NCI-H2196 treated with DMSO at 0.1 percent for 48 hours (cell line): ENCODE data around the gene MKLN1.
"Not testable (repeated sequence)": the region's sequence is repeated elsewhere in the genome, so short reads cannot be mapped to it uniquely, and the experiment has no call there.

ENCODE experiments used
- DNase-seq: peaks from one replicate; lab custom pipeline; 2025; ENCODE audit not compliant: unreplicated experiment; lab: John Stamatoyannopoulos, UW

MKLN1 gene

GRCh38 chr7:131513245-131514061 lies 185.8 kb downstream of the MKLN1 start:
- DNase-seq: peak; percentile 76

- not testable (repeated sequence) for DNase-seq
Measured at GRCh38 chr7:131515471-131515870, 187.8 kb downstream of the MKLN1 start.

- no peak for DNase-seq
Measured at GRCh38 chr7:131517218-131517923, 189.7 kb downstream of the MKLN1 start.

DNA sequence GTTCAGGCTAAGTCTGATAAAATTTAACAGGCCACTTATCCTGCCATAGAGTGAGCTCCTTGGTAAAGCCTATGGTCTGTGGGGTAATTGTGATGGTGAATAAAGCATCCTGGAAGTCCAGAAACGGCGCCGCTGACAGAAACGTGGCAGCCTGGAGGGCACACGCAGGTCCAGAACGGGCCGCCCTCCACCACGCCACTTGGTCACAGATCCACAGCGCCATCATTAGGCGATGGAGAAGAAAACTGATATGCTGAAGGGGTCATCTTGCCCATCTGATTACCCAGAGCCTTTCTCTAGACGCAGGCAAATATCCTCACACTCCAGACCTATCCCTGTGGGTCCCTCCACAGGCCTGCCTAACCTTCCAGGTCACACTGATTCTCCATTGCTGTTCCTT lies 190.9 kb downstream of the MKLN1 start:
- no peak for DNase-seq

- DNase-seq: peak; percentile 22
Measured at GRCh38 chr7:131521651-131522163, 194.0 kb downstream of the MKLN1 start.

GRCh38 chr7:131522325-131522930 lies 194.8 kb downstream of the MKLN1 start:
- no peak for DNase-seq

- DNase-seq: no peak
Measured at GRCh38 chr7:131524115-131524514, 196.4 kb downstream of the MKLN1 start.

DNA sequence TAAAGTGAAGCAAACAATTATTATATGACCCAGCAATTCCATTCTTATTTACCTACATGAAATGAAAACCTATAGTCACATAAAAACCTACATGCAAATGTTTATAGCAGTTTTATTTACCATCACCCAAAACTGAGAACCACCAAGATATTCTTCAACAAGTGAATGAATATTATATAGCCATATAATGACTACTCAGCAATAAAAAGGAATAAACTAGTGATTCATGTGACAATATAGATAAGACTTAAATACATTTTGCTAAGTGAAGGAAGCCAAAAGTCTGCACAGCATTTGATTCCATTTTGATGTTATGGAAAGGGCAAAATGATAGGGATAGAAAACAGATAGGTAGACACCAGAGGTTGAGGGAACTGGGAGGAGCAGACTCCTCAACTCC lies 197.0 kb downstream of the MKLN1 start:
- no peak for DNase-seq

- no peak for DNase-seq
Measured at GRCh38 chr7:131525820-131526219, 198.1 kb downstream of the MKLN1 start.

DNA sequence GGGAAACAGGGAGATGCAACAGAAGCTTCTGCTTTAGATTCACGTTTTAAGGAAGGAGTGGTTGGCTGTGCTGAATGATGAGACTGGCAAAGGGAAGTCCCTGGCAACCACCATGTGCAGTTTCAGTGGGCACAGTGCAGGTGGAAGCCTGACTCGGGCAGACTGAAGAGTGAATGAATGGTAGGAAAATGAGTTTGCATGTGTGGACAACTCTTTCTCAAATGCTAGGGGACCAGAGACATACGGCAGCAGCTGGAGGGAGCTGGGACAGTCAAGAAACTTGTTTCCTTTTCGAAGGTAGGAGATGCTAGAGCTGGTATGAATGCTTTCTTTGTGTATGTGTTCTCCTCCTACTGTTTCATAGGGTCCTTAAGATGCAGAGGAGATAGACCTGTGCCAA lies 199.8 kb downstream of the MKLN1 start:
- no peak for DNase-seq

GRCh38 chr7:131529179-131529578 lies 201.5 kb downstream of the MKLN1 start:
- no peak for DNase-seq

- DNase-seq: no peak
Measured at GRCh38 chr7:131529617-131530016, 201.9 kb downstream of the MKLN1 start.

- DNase-seq: no peak
Measured at GRCh38 chr7:131530137-131530536, 202.5 kb downstream of the MKLN1 start.

DNA sequence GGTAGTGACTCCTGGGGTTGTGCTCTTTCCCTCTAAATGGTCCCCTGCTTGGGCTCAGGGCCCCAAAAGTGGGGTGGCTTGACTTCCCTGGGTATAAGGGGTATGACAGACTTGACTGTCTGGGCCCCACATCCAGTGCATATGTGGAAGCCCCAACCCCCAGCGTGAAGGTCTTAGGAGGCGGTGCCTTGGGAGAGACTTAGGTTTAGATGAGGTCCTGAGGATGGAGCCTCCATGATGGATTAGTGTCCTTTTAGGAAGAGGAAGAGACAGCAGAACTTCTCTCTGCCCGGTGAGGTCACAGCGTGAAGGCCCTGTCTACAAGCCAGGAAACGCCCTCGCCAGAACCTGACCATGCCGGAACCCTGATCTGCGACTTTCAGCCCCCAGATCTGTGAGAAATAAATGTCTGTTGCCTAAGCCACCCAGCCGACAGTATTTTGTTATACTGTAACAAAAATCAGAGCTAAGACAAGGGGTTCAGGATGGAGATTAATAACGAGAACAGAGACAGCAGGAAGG lies 205.0 kb downstream of the MKLN1 start:
- no peak for DNase-seq

GRCh38 chr7:131533151-131533559 lies 205.5 kb downstream of the MKLN1 start:
- no peak for DNase-seq

DNA sequence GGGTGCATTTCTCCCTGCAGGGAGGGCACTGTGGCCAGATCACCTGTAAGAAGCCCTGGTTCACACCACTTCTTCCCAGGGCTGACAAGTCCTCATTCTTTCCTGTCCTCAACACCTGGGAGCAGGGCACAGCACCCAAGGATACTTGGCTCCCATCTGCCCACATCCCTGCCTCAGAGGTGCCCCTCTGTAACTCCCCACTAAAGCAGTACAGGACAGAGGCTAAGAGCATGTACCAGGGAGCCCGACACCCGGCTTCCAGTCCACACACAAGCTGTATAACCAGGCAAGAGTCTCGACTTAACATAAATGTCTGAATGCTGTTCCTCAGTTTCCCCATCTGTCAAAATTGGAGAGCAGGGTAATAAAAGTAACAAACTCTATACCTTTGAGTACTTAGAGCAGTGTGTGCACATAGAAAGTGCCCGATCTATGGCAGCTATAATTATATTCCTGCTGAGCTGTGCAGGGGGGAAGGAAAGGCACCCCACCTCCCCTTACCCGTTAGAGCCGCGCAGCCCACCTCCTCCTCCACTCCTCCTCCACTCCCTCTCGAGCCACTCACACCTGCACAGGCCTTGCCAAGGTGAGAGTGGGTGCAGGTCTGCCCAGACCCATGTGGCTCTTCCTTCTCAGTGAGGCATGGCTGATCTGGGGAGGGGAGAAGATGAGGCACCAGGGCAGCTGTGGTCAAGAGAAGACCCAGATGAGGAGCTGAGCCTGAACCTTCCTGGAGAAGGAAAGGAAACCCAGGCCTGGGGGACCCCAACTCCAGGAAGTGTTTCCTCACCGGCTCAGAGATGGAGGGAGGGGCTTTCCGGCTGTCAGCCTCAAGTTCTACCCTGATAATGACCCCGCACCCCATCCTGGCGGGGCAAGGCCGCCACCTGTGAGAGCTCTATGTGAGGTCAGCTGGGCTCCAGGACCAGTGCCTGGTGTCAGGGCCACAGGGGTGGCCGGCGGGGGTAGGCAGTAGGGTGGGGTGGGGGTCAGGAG lies 206.2 kb downstream of the MKLN1 start:
- DNase-seq: no peak

DNA sequence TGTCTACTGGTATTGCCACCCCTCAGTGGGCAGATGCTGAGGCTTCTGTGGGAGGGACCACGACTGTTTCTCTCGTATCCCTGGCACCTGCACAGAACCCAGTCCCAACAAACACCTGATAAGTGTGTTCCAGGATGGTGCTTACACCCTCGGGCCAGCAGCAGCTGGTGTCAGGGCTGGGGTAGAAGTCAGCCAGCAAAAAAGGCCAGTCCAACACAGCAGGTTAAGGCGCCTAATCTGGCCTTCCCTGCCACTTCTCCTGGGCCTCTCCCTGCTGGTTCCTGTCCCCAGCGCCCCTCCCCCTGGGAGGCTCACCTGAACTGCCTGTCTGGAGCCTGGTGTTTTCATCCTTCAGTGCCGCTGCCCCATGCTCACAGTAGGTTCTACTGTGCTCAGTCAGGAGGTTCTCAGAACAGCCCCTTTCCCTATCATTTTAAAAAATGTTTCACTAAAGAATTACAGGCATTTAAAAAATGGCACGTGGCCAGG lies 208.7 kb downstream of the MKLN1 start:
- no peak for DNase-seq

DNA sequence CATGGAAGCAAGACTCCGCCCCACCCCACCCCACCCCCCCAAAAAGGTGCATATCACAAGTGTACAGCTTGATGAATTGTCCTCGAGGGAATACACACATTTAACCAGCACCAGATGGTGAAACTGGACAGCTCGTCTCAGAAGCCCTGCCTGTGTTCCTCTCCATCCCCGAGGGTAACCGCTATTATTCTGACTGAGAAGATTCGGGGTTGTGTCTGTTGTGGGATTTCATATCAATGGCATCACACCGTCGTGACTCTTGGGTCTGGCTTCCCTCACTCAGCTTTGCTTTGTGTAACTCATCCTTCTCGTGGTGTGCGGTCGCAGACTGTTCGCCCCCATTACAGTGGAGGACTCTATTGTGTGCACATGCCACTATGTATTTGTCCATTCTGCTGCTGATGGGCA lies 209.9 kb downstream of the MKLN1 start:
- no peak for DNase-seq

GRCh38 chr7:131538071-131538812 lies 210.6 kb downstream of the MKLN1 start:
- DNase-seq: no peak

GRCh38 chr7:131538813-131539179 lies 211.1 kb downstream of the MKLN1 start:
- no peak for DNase-seq
